DOHH2 (cell line): ENCODE data around the gene PHACTR2.

Experiments
- H3F3A ChIP-seq: fragments of 200-600 bp; sonication (generic), shearing (Covaris generic); 2 replicates; pipeline ENCODE4 v1.6.0; 2016; ENCODE audit warnings: antibody characterized with exemption, mild to moderate bottlenecking; ENCODE audit not compliant: control insufficient read depth, insufficient read depth
- H3K27ac ChIP-seq: fragments of 200-600 bp; sonication (generic); 2 replicates; pipeline ENCODE4 v1.5.1; 2014; ENCODE audit warnings: low read depth, mild to moderate bottlenecking, low read length, moderate library complexity
- H3K27me3 ChIP-seq: fragments of 200-600 bp; sonication (generic); 2 replicates; pipeline ENCODE4 v1.6.1; 2014; ENCODE audit warnings: mild to moderate bottlenecking, low read length, mixed read lengths; ENCODE audit not compliant: control insufficient read depth
- H3K36me3 ChIP-seq: fragments of 200-600 bp; sonication (generic); 2 replicates; pipeline ENCODE4 v1.6.1; 2014; ENCODE audit warnings: mild to moderate bottlenecking, low read length, moderate library complexity, mixed read lengths; ENCODE audit not compliant: control insufficient read depth
- H3K4me1 ChIP-seq: fragments of 200-600 bp; sonication (generic); 2 replicates; pipeline ENCODE4 v1.6.1; 2014; ENCODE audit warnings: mild to moderate bottlenecking, low read length, mixed read lengths; ENCODE audit not compliant: control insufficient read depth
- H3K4me2 ChIP-seq: fragments of 200-600 bp; sonication (generic); 2 replicates; pipeline ENCODE4 v1.6.0; 2014; ENCODE audit warnings: mild to moderate bottlenecking, low read length, moderate library complexity
- H3K4me3 ChIP-seq: fragments of 200-600 bp; sonication (generic); 2 replicates; pipeline ENCODE4 v1.5.1; 2014; ENCODE audit warnings: mild to moderate bottlenecking, low read length, mixed read lengths
- H3K79me2 ChIP-seq: fragments of 200-600 bp; sonication (generic); 2 replicates; pipeline ENCODE4 v1.6.1; 2014; ENCODE audit warnings: mild to moderate bottlenecking, low read length, mixed read lengths; ENCODE audit not compliant: control insufficient read depth
- H3K9me2 ChIP-seq: fragments of 200-600 bp; sonication (generic); replicated peaks from 2 replicates; pipeline ENCODE4 v1.6.1; 2014; ENCODE audit warnings: mild to moderate bottlenecking, low read length, mixed read lengths; ENCODE audit not compliant: control insufficient read depth
- H3K9me3 ChIP-seq: fragments of 200-600 bp; sonication (generic); 2 replicates; pipeline ENCODE4 v1.6.1; 2014; ENCODE audit warnings: antibody characterized with exemption, low read length, mixed read lengths; ENCODE audit not compliant: control insufficient read depth, insufficient read depth
- H4K20me1 ChIP-seq: fragments of 200-600 bp; sonication (generic); 2 replicates; pipeline ENCODE4 v1.6.0; 2014; ENCODE audit warnings: low read depth, mild to moderate bottlenecking, antibody characterized with exemption, low read length, moderate library complexity; ENCODE audit not compliant: control insufficient read depth, insufficient read depth
- EZH2phosphoT487 ChIP-seq: fragments of 200-600 bp; sonication (generic); IDR thresholded peaks from 2 replicates; pipeline ENCODE4 v1.6.1; 2017; ENCODE audit warnings: borderline replicate concordance, mild to moderate bottlenecking, antibody characterized with exemption, low read length, moderate library complexity, mixed read lengths
- TF ChIP-seq, protein P1 (sequence below): fragments of 200-600 bp; sonication (generic); IDR thresholded peaks from one replicate; pipeline ENCODE4 v1.5.1; 2014; ENCODE audit warnings: antibody characterized with exemption, mild to moderate bottlenecking, low read depth, low read length; ENCODE audit not compliant: poor library complexity, severe bottlenecking

PHACTR2 gene

DNA sequence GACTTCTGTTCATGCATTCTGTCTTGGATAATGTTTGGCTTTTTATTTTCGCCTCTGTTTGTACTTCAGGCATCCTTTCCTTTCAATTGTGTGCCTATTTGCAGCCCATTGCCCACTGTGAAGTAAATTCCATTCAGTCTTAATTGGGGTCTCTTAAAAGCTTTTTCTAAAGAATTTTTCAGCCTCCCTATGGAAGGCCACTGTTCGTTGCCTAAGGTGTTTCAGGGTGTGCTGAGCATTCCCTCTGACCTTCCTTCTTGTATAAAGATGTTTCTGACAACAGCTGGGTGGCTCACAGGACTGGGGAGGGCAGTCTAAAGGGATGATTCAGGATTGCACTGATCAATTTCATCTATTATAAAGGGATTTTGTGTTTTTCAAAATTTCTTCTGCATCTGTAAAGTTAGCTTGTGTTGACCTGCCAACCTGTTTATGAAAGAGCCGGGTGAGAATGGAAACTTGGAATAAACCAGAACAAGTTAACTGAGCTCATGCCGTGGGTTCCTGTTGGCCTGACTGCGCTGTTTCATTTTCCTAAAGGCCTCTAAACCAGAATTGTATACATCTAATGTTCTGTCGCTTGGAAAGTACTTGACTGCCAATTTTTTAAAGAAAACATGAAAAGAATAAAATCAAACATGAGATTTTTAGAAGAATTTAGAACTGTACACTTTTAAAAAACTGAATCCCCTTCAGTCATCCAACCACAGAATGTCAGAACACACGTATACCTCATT lies 14.3 kb downstream of the PHACTR2 start:
- Histone ChIP-seq H4K20me1 (no peaks in the 10 kb centered on the region), H3K9me3 (no peaks in the 10 kb centered on the region), H3K27ac (no peak overlapping the region), H3K4me3 (no peak overlapping the region), H3K4me1 (no peaks in the 10 kb centered on the region), H3K27me3 (no peaks in the 10 kb centered on the region), H3K79me2 (no peaks in the 10 kb centered on the region), H3F3A (no peaks in the 10 kb centered on the region), H3K4me2 (no peak overlapping the region), H3K9me2 (no peaks in the 10 kb centered on the region), H3K36me3 (no peaks in the 10 kb centered on the region)
- TF ChIP-seq EZH2phosphoT487 = no peak
- TF ChIP-seq, protein P1, sequence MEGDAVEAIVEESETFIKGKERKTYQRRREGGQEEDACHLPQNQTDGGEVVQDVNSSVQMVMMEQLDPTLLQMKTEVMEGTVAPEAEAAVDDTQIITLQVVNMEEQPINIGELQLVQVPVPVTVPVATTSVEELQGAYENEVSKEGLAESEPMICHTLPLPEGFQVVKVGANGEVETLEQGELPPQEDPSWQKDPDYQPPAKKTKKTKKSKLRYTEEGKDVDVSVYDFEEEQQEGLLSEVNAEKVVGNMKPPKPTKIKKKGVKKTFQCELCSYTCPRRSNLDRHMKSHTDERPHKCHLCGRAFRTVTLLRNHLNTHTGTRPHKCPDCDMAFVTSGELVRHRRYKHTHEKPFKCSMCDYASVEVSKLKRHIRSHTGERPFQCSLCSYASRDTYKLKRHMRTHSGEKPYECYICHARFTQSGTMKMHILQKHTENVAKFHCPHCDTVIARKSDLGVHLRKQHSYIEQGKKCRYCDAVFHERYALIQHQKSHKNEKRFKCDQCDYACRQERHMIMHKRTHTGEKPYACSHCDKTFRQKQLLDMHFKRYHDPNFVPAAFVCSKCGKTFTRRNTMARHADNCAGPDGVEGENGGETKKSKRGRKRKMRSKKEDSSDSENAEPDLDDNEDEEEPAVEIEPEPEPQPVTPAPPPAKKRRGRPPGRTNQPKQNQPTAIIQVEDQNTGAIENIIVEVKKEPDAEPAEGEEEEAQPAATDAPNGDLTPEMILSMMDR = no peak

DNA sequence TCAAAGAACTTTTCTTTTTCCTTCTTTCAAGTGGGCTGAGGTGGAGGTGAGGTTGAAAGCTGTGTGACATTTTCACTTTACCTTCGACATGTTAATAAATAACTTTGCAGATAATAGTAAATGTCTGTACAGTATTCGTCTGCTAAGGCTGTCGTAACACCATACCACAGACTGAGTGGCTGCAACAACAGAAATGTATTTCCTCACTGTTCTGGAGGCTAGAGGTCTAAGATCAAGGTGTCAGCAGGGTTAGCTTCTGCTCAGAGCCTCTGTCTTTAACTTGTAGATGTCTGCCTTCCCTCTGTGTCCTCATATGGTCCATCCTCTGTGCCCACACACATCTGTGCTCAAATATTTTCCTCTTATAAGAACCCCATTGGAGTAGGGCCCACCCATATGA lies 14.9 kb downstream of the PHACTR2 start:
- Histone ChIP-seq H3K27me3 (no peaks in the 10 kb centered on the region), H3K4me1 (no peaks in the 10 kb centered on the region), H3K9me3 (no peaks in the 10 kb centered on the region), H3K4me2 (no peak overlapping the region), H3K79me2 (no peaks in the 10 kb centered on the region), H3K9me2 (no peaks in the 10 kb centered on the region), H3F3A (no peaks in the 10 kb centered on the region), H3K4me3 (no peak overlapping the region), H3K27ac (no peak overlapping the region), H3K36me3 (no peaks in the 10 kb centered on the region), H4K20me1 (no peaks in the 10 kb centered on the region)
- no peak for TF ChIP-seq EZH2phosphoT487
- TF ChIP-seq, protein P1 = no peak

DNA sequence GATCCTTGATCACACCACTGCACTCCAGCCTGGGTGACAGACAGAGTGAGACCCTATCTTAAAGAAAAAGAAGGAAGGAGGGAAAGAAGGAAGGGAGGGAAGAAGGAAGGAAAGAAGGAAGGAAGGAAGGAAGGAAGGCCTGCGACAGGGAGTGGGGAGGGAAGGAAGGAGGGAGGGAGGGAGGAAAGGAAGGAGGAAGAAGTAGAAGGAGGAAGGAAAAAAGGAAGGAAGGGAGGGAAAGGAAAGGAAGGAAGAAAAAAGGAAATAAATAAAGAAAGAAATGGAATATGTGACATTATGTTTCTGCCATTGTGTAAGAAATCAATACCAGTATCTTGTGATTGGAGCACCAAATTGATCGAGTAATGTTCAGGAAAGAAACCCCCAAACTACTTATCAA lies 16.2 kb downstream of the PHACTR2 start:
- TF ChIP-seq, protein P1 = no peak
- no peak for TF ChIP-seq EZH2phosphoT487
- H3K4me2 ChIP-seq = no peak overlapping the region
- H3K79me2 ChIP-seq = no peaks in the 10 kb centered on the region
- H3K27ac ChIP-seq = no peak overlapping the region
- no peaks in the 10 kb centered on the region for H3K27me3 ChIP-seq
- no peaks in the 10 kb centered on the region for H3K9me2 ChIP-seq
- H3K9me3 ChIP-seq = no peaks in the 10 kb centered on the region
- no peaks in the 10 kb centered on the region for H3F3A ChIP-seq
- no peaks in the 10 kb centered on the region for H3K36me3 ChIP-seq
- H3K4me3 ChIP-seq = no peak overlapping the region
- H3K4me1 ChIP-seq = no peaks in the 10 kb centered on the region
- H4K20me1 ChIP-seq = no peaks in the 10 kb centered on the region
